ENCODE data around the gene ANKDD1B.
"Not testable (repeated sequence)": the region's sequence is repeated elsewhere in the genome, so short reads cannot be mapped to it uniquely, and the experiment has no call there.

Gene ANKDD1B

DNA sequence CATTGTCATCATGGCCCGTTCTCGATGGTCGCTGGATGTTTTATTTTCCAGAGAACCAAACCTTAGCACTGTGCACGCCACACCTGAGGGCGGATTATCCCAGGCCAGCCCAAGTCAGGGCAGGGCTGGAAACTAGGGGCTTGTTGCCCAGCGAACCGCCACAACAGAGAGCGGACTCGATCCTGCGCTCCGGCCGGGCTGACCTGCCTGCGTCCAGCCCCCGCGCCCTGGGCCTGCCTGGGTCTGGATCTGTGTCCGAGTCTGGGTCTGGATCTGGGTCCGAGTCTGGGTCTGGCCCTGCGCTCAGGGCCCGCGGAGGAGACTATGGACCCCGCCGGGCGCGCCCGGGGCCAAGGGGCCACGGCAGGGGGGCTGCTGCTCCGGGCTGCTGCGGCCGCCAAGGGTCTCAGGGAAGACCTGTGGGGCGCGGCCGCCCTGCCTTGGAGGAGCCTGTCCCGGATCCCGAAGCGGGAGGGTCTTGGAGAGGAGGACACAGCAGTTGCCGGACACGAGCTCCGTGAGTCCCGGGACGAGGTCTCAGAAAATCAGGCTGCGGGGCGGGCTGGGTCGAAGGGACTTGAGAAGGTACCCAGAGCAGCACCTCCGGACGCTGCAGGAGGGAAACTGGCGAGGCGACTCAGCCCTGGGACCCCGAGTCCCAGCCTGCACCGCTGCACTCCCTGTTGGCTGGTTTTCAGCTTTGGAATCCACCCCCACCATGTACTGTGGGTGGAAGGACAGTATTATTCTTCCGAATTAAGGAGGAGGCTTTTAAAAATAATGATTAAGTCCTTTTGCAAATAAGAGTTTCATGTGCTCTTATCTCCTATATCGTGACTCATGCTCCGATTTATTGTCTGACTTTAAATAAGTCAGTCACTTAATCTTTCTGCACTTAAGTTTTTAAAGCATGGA is at the start of gene ANKDD1B:
TSS of gene ANKDD1B (plus strand) at position 143 of the 915 bp plus-strand sequence. CDS start at position 325, 182 bp downstream.
- no peak for DNase-seq

DNA sequence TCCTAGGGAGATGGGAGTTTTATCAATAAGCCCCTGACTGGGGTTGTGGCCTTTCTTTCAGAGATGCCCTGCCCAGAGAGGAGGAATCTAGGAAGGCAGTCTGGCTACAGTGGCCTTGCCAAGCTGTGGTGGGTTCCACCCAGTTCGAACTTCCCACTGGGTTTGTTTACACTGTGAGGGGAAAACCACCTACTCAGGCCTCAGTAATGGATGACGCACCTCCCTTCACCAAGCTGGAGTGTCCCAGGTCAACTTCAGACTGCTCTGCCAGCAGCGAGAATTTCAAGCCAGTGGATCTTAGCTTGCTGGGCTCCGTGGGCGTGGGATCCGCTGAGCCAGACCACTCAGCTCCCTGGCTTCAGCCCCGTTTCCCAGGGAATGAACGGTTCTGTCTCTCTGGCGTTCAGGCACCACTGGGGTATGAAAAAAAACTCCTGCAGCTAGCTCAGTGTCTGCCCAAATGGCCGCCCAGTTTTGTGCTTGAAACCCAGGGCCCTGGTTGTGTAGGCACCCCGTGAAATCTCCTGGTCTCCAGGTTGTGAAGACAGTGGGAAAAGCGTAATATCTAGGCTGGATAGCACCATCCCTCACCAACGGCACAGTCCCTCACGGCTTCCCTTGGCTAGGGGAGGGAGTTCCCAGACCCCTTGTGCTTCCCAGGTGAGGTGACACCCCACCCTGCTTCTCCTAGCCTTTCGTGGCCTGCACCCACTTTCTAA is 45.1 kb upstream of the ANKDD1B start:
- DNase-seq = not testable (repeated sequence)

DNA sequence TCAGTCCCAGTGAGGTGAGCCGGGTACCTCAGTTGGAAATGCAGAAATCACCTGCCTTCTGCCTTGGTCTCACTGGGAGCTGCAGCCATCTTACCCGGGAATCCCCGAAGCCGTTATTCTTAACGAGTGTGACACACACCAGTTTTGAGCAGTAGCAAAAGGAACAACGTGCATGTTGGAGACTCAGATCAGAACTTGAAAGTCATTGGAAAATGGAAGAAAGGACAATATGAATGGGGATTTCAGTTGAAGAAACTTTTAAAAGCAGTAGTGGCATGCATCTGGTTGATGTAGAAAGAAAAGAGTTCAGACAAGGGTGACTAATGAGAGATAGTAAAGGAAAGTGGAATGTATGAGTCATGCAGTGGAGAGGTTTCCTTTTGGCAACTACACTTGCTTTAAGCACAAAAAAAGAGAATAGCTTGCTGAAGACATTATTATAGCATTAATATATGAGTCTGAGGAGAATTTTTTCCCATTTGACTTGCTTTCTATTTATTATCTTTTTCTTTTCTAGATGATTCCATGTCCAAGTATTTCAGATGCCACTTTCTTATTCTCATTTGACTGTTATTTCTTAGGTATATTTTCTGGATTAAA is 44.4 kb upstream of the ANKDD1B start:
- no peak for DNase-seq

DNA sequence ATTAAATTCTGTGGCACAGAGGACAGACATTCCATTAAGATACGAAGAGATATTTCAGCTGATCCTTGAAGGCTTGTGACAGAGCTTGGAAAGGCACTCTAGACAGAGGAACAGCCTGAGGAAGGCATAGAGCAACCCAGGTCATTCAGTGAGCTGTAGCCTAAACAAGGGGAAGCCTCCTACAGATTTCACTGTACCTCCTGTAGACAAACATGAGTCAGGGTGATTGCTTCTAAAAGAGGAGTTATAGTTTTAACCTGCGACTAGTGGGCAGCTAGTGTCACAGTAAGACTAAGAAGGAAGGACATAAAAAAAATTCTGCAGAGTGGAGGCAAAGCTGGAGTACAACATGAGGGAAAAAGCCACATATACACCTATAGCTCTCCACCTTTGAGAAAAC is 43.5 kb upstream of the ANKDD1B start:
- DNase-seq = no peak

DNA sequence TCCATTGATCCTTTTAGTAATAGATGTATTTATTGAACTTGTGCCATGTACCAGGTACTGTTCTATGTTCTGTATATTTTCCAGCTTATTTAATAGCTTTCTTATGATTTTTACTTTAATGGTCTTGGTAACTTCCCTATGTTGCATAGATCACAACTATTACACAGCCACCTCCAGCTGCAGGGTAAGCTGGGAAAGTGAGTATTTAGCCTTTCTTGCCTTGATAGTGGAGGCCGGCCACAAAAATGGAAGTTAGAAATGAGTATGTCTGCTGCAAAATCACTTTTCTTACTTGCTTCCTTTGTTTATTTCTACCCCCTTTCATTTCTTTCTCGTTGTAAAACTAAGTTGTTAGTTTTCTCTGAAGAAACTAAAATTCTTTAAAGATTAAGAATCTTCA is 43.1 kb upstream of the ANKDD1B start:
- DNase-seq = no peak

DNA sequence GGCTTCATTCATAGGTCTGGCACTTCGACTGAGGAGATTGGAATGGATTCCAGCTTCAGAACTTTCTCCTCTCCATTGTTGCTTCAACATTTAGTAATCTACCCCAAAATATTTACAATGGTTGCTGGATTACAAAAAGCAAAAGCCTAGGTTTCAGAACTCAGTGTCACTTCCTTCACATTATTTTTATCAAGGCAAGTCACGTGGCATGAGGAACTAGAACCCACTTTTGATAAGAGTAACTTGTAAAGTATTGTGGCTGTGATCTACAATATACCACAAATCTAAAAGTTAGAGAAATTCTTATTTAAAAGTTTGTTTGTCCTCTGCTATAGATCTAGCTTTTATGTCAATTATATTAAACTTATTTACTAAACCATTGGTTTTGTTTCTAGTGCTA is 39.7 kb upstream of the ANKDD1B start:
- DNase-seq = no peak

DNA sequence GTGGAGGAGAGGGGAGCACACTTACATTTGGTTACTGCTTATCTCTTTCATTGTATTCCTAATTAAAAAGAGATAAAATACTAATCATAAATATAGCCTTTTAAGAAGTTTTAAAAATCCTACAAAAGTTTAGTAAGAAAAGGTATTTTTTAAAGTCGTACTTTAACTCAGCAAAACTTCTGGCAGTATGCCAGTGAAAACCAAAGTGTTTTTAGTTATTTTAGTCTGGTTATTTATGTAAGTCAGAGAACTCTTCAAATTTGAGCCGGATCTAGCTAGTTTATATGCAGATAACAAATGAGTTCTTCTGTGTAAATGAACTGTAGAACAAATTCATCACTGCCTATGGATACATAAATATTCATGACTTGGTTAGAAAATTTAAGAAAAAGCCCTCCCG is 36.5 kb upstream of the ANKDD1B start:
- DNase-seq = no peak

DNA sequence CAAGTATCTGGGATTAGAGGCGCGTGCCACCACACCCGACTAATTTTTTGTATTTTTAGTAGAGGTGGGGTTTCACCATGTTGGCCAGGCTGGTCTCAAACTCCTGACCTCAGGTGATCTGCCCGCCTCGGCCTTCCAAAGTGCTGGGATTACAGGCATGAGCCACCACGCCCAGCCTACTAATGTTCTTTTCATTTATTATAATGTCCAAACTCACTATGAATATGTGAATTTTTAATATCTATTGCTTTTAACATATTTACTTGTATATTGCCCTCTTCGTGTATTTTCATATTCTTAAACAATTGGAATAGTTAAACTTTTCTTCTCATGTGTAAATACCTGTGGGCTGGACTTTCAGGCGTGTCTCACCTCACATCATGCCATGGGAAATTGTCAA is 33.0 kb upstream of the ANKDD1B start:
- DNase-seq = not testable (repeated sequence)

DNA sequence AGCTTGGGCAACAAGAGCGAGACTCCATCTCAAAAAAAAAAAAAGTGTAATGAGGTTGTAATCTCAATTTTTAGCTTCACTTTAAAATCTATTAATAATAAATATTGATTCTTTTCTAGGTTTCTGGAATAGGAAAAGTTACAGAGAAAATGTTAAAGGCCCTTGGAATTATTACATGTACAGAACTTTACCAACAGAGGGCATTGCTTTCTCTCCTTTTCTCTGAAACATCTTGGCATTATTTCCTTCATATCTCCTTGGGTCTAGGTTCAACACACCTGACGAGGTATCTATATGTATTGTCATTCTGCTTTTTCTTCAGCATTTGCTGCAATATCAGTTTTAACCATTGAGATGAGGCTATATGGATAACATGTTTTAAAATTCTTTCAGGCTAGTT is 26.6 kb upstream of the ANKDD1B start:
- no peak for DNase-seq

DNA sequence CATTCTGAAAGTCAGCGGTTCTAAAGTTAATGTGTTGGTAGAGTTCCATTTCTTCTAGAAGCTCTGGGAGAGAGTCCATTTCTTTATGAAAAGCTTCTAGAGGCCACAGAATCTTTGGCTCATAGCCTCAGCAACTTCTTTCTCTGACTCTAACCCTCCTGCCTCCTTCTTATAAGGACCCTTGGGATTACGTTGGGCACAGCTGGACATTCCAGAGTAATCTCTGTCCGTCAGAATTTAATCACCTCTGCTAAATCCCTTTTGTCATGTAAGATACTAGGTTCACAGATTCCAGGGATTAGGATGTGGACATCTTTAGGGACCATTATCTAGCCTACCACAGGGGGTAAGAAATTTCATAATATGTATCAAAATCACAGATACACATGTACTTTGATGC is 22.6 kb upstream of the ANKDD1B start:
- DNase-seq = no peak

DNA sequence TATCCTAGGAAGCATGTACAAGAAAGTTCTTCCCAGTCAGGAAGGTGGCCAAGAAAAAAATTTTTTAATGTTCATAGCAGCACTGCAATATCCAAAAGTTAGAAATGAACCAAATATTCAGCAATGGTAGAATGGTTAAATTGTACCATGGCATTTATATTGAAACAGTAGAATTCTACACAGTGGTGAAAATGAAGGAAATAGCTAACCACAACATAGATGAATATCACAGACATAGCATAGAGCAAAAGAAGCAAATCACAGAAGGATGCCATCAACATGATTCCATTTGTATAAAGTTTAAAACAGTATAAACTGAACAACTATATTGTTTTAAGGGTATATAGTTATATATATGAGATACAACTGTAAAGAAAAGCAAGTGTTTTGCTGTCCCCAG is 10.7 kb upstream of the ANKDD1B start:
- DNase-seq = no peak

DNA sequence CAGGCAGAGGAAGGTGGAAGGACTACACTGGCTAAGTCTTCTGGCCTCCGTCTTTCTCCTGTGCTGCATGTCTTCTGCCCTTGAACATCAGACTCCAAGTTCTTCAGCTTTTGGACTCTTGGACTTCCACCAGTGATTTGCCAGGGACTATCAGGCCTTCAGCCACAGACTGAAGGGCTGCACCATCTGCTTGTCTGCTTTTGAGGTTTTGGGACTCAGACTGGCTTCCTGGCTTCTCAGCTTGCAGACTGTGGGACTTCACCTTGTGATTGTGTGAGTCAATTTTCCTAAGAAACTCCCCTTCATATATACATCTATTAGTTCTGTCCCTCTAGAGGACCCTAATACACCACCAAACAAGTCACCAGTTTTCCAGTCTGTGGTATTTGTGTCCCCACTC is 9.7 kb upstream of the ANKDD1B start:
- no peak for DNase-seq

DNA sequence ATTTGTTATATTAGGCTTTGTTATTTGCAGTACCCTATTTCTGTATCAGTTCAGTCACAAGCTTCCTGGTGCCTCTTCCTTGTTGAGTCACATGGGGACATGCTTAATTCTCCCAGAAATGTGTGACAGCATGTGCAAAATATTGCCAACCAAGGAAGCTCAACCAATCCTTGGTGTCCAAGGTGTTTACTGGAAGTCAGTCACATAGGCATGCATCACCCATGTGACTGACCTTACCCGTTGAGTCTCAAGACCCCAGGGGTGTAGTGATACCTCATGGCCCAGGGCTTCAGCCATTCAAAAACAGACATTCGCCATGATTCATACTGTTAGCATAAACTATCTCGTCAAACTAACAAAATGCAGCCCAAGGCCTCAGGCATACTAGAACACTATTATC is 9.3 kb upstream of the ANKDD1B start:
- no peak for DNase-seq

DNA sequence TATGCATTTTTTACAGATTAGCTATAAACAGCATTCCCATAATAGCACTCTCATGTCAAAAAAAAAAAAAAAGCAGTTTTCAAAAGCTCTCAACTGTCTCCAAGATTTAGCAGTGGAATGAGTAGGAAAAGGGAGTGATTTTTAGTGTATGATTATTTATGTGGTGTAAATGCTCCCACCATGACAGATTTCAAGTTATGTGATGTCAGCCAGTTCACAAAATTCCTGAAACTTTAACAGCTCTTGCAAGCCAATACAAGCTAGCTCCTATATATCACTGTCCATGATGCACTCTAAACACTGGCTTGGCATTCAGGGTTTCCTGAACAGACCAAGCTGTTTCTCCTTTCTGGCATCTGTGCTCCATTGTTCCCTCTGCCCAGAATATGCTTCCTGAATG is 7.9 kb upstream of the ANKDD1B start:
- no peak for DNase-seq

DNA sequence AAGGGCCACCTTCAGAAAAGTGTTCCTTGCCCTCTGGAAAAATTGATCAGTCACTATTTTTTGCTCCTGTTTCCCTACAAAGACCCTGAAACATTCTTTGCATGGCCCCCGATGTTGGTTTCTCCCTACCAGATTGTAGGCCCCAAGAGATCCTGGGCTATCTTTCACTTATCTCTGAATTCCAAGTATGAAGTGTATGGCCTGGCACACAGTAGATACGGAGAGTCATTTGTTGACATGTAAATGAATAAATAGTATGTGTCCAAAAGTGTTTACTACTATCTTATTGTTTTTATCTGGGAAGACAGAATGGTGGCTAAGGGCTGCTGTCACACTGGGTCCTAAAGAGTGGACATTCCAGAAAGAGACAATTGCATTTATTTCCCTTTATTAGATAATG is 7.4 kb upstream of the ANKDD1B start:
- DNase-seq = no peak

DNA sequence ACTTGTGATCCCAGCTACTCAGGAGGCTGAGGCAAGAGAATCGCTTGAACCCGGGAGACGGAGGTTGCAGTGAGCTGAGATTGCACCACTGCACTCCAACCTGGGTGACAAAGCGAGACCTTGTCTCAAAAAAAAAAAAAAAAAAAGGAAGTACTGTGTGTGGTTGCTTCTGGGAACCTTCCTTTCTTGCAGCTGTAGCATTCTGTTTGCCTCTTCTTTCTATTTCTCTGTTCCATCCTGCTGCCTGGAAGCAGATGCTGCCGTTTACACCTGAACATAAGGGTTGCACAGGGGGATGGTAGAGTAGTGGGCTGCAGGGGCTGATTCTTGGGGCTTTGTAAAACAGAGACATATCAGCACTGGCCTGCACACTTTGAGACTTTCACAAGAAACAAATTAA is 3.9 kb upstream of the ANKDD1B start:
- not testable (repeated sequence) for DNase-seq

DNA sequence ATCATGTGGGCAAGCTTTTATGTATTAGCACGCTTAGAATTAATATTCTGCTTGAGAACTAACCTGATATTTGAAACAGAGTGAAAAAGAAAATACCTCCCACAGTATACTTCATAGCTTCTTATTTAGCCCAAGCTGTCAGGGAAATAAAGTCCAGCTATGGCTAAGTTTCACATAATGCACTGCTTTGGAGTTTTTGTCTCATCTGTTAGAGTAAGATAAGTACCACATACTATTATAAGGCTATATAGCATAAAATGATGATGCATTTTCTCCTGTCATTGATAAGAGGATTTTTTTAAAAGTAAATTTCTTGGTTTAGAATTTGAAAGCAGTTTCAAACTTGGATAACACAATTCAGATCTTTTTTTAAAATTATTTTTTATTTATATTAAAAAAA is 2.4 kb upstream of the ANKDD1B start:
- DNase-seq = no peak

DNA sequence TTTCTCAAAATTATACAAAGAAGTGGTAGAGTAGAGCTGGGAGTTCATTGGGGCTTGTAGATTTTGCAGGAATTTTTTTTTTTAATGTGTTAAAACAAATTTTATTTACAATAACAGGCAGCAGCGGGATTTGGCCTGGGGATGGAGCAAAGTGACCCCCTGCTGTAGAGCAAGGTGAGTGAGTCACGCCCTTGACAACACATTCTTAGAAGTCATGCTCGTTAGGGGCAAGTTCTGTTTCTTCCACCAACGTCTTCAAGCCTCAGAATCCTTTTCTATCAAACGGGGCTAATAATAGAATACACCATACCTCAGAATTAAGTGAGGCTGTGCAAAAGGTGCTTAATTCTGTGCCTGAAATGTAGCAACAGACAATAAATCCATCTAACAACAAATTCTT is 1.1 kb upstream of the ANKDD1B start:
- DNase-seq = no peak

DNA sequence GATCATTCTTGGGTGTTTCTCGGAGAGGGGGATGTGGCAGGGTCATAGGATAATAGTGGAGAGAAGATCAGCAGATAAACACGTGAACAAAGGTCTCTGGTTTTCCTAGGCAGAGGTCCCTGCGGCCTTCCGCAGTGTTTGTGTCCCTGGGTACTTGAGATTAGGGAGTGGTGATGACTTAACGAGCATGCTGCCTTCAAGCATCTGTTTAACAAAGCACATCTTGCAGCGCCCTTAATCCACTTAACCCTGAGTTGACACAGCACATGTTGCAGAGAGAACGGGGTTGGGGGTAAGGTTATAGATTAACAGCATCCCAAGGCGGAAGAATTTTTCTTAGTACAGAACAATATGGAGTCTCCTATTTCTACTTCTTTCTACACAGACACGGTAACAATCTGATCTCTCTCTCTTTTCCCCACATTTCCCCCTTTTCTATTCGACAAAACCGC is 368 bp upstream of the ANKDD1B start:
- not testable (repeated sequence) for DNase-seq

DNA sequence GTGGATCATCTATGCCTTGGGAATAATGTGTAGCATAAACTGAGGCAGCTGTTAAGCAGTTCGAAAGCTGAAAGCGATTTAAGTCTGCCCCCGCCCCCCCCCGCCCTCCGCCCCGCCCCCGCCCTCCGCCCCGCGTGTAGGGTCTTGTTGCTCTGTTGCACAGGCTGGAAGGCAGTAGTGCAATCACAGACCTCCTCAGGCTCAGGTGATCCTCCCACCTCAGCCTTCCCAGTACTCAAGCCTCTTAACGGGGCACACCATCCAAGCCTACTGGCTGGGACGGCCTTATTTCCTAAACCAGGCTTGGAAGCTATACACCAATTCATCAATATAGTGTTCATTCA is 945 bp downstream of the ANKDD1B start:
- DNase-seq = no peak

DNA sequence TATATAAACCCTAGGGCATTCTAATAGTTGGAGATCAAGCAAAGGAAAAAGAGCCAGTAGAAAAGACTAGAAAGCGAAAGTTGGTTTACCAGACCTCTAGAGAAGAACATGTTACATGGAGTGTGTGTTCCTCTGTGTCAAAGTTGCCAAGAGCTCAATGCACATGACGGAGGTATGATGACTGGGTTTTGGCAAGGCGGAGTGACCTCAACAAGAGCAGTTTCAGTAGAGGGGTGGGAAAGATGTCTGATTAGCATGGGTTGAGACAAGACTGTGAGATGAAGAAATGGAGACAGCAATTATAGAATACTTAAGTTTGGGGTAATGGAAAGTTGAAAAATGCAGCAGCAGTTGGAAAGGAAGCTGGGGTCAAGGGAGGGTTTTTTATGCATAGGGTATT is 1.6 kb downstream of the ANKDD1B start:
- no peak for DNase-seq

DNA sequence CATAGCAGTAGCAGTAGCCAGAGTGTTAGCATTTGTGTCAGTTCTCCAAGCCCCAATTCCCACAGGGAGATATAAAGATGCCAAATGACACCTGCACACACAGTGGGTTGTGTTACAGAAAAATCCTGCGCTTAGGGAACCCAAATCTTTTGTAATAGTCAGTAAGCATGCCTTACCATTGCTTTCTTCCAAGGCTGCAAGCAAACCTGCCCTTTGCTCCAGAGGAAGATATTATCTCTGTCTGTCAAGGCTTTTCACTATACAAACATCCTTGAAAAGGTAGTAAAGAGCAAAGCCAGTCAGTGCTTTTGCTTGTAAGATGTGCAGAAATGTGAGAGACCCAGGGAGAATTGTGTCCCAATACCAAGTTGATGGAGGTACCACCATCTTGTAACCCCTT is 2.9 kb downstream of the ANKDD1B start:
- no peak for DNase-seq

DNA sequence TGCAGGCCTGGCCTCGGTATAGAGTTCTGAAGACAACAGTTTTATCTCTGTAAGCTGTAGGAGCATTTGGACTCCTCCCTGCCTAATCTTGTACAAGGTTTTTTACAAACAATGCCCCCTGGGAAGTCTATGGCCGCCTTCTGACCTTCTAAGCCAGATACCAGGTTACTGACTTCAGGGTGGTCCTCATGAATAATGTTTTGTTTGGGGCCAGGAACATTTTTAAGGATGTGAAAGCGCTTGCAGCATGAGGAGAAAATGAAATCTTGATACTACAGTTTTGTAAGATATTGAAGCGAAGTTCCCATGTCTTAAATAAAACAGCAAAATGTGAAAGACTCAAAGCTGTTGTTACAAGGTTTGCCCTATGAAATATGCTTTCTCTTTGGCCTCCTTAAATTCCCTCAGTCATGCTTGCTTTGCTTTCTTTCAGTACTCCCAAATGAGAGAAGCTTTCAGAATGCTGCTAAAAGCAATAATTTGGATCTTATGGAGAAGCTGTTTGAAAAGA is 5.2 kb downstream of the ANKDD1B start:
- DNase-seq = no peak
